Activated CD8-positive, alpha-beta T cell treated with anti-CD3 and anti-CD28 coated beads for 36 hours (primary cell): ENCODE measurements around the gene PGAM5. TPM values are rescaled to one million over a fixed set of nuclear protein-coding genes. Genes with fewer than 3 reads are reported as not detected.

Experiments
- ATAC-seq: fragments of 200-7000 bp; cut with Tn5 transposase; one replicate; pipeline ENCODE4 v1.10.0; 2021; ENCODE audit warnings: mild to moderate bottlenecking, moderate library complexity
- CTCF ChIA-PET: fragments of 350-600 bp; sonication (Branson Sonifier 250); formaldehyde crosslinking; loops from one replicate; lab custom pipeline; 2021; ENCODE audit warnings: antibody characterized with exemption; lab: Charles Lee
- POLR2A ChIA-PET: fragments of 350-600 bp; sonication (Branson Sonifier 250); formaldehyde crosslinking; loops from one replicate; lab custom pipeline; 2021; ENCODE audit warnings: antibody characterized with exemption; lab: Charles Lee
- DNase-seq: peaks from one replicate; pipeline ENCODE4 v3.0.0-alpha.2; 2020
- H3K27ac Mint-ChIP-seq: one replicate; pipeline ENCODE4 v1.8.0; 2021; ENCODE audit warnings: mild to moderate bottlenecking, mixed read lengths
- H3K27me3 Mint-ChIP-seq: one replicate; pipeline ENCODE4 v1.8.0; 2021; ENCODE audit warnings: mixed read lengths
- H3K36me3 Mint-ChIP-seq: one replicate; pipeline ENCODE4 v1.8.0; 2021; ENCODE audit warnings: low read depth, mixed read lengths
- H3K4me1 Mint-ChIP-seq: one replicate; pipeline ENCODE4 v1.8.0; 2021; ENCODE audit warnings: low read depth, mixed read lengths
- H3K4me3 Mint-ChIP-seq: one replicate; pipeline ENCODE4 v1.8.0; 2021; ENCODE audit warnings: mild to moderate bottlenecking, moderate library complexity, mixed read lengths
- H3K9me3 Mint-ChIP-seq: one replicate; pipeline ENCODE4 v1.8.0; 2021; ENCODE audit warnings: mixed read lengths
- CTCF ChIP-seq: fragments of 200-600 bp; IDR thresholded peaks from one replicate; pipeline ENCODE4 v1.8.0; 2022; ENCODE audit warnings: antibody characterized with exemption, mild to moderate bottlenecking
- intact Hi-C: fragments of 100-400 bp; cut with micrococcal nuclease; formaldehyde crosslinking; loops from one replicate; pipeline ENCODE4 v1.10.0; 2022
- total RNA-seq, 2 experiments: library from RNA; stranded (reverse); gene quantifications; one replicate each; pipeline ENCODE4 v1.2.3, GENCODE V29; 2021

PGAM5 gene
- total RNA-seq, 2 experiments from 2014 or later = 69.6 to 73.2 TPM

- H3K27ac Mint-ChIP-seq = no peak overlapping the region
Observed at GRCh38 chr12:132717531-132718387, 7.1 kb downstream of the PGAM5 start.

GRCh38 chr12:132718644-132719043 lies 8.0 kb downstream of the PGAM5 start:
- peaks cover 3% of the 10 kb centered on the region for H3K4me1 Mint-ChIP-seq
- peaks cover 44% of the 10 kb centered on the region for H3K36me3 Mint-ChIP-seq
- DNase-seq (no peak), ATAC-seq (no peak)
- H3K27me3 Mint-ChIP-seq = no peaks in the 10 kb centered on the region
- CTCF ChIA-PET = no interaction called here
- H3K9me3 Mint-ChIP-seq = no peaks in the 10 kb centered on the region
- H3K4me3 Mint-ChIP-seq = no peak overlapping the region
- H3K27ac Mint-ChIP-seq = no peak overlapping the region
- intact Hi-C loops = no loop called here
- POLR2A ChIA-PET = interaction anchor here (1.0 to 1.1 kb wide), 3 partner anchors 8 to 9 kb away, joined by 3 to 4 read pairs (median 3); partner anchors contain the start of gene PGAM5
- TF ChIP-seq CTCF = no peak

More at GRCh38 chr12:132717531-132718387, 7.1 kb downstream of the PGAM5 start:
- H3K4me3 Mint-ChIP-seq = no peak overlapping the region
- TF ChIP-seq CTCF = no peak
- DNase-seq = peak; percentile 26
- peak; percentile 20 for ATAC-seq
- H3K9me3 Mint-ChIP-seq = no peaks in the 10 kb centered on the region
- ChIA-PET CTCF (interaction anchor here (0.6 kb wide), 1 partner anchor 14 kb away, joined by 3 read pairs; no protein-coding TSS in a partner anchor), POLR2A (interaction anchor here (1.0 to 1.1 kb wide), 2 partner anchors 8 to 19 kb away, joined by 3 to 4 read pairs; no protein-coding TSS in a partner anchor)
- H3K4me1 Mint-ChIP-seq = peaks cover 11% of the 10 kb centered on the region
- intact Hi-C loops = no loop called here
- no peaks in the 10 kb centered on the region for H3K27me3 Mint-ChIP-seq
- H3K36me3 Mint-ChIP-seq = peaks cover 43% of the 10 kb centered on the region

DNA sequence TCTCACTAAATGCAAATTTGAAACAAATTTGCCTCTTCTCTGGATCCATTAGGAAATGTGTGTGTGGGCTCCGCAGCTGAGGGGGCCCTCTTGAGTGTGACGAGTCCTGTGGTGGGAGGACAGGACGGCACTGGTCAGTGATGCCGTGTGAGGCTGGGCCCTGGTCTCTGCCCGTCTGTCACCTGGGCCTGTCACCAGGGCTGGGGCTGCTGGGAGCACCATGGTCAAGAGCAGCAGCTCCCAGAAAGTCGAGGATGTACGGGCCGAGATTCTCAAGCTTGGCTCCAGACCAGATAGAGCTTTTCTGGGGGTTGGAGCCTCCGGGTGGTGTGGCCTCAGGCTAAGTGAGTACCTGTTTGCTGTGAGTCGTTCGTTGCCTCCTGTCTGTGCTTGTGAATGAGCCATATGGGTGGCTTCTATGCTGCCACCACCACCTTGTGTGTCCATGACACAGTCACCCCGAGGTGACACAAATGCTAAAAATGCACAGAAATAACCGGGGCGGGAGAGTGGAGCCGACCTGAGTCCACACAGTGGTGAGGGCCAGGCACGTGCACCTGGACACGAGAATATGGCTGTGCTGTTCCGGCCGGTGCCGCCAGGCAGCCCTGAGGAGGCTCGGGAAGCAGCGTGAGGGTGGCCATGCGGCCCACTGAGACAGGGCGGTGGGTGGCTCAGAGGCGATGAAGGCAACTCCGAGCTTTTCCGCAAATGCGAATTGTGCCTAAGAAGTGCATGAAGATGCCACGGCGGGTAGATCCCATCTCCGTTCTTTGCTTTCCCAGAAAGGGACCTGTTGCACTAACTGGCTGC lies 8.7 kb downstream of the PGAM5 start:
- H3K27ac Mint-ChIP-seq = no peak overlapping the region
- peaks cover 49% of the 10 kb centered on the region for H3K36me3 Mint-ChIP-seq

GRCh38 chr12:132719954-132720324 lies 9.3 kb downstream of the PGAM5 start:
- ChIA-PET POLR2A (interaction anchor here (0.5 to 1.8 kb wide), 2 partner anchors 38 to 41 kb away, joined by 3 to 4 read pairs; partner anchors contain the start of gene ANKLE2), CTCF (no interaction called here)
- ATAC-seq (no peak), DNase-seq (no peak)
- no peaks in the 10 kb centered on the region for H3K27me3 Mint-ChIP-seq
- no peak overlapping the region for H3K27ac Mint-ChIP-seq
- no peak for TF ChIP-seq CTCF
- intact Hi-C loops = no loop called here
- H3K4me3 Mint-ChIP-seq = no peak overlapping the region
- peaks cover 48% of the 10 kb centered on the region for H3K36me3 Mint-ChIP-seq
- H3K9me3 Mint-ChIP-seq = no peaks in the 10 kb centered on the region
- no peaks in the 10 kb centered on the region for H3K4me1 Mint-ChIP-seq

More for the DNA sequence above, 8.7 kb downstream of the PGAM5 start:
- Mint-ChIP-seq H3K27me3 (no peaks in the 10 kb centered on the region), H3K4me3 (no peak overlapping the region), H3K9me3 (no peaks in the 10 kb centered on the region), H3K4me1 (peaks cover 3% of the 10 kb centered on the region)
- ChIA-PET CTCF (no interaction called here), POLR2A (interaction anchor here (0.5 to 1.1 kb wide), 4 partner anchors 8 to 39 kb away, joined by 3 to 4 read pairs (median 3); partner anchors contain the start of gene PGAM5)
- no peak for ATAC-seq
- TF ChIP-seq CTCF = no peak
- no peak for DNase-seq
- intact Hi-C loops = no loop called here
